ENCODE measurements around the gene E2F3.

The E2F3 gene

DNA sequence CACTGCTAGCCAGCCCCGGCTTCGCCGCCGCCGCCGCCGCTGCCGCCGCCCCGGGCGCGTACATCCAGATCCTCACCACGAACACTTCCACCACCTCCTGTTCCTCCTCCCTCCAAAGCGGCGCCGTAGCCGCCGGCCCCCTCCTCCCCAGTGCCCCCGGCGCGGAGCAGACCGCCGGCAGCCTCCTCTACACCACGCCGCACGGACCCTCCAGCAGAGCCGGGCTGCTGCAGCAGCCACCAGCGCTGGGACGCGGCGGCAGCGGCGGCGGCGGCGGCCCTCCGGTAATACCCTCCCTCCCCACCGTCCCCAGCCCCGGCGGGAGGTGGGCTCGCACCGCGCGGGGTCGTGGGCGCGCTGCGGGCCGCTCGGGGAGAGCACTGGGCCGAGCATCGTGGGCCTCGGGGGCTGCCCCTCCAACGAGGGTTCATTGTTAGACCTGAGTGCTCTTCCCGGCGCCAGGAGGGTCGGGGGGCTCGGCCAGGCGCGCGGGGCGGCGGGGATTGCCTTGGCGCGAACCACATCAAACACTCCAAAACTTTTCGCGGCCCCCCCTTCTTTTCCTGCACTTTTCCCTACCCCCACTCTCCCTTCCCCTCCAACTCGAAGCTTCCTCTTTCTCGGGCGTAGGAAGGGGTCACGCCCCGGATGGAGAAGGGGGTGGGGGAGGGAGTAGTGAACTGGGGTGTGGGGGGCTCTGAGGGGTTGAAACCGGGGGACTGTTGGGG is 827 bp downstream of the E2F3 start:
- DNase-seq = peak; percentile 78

DNA sequence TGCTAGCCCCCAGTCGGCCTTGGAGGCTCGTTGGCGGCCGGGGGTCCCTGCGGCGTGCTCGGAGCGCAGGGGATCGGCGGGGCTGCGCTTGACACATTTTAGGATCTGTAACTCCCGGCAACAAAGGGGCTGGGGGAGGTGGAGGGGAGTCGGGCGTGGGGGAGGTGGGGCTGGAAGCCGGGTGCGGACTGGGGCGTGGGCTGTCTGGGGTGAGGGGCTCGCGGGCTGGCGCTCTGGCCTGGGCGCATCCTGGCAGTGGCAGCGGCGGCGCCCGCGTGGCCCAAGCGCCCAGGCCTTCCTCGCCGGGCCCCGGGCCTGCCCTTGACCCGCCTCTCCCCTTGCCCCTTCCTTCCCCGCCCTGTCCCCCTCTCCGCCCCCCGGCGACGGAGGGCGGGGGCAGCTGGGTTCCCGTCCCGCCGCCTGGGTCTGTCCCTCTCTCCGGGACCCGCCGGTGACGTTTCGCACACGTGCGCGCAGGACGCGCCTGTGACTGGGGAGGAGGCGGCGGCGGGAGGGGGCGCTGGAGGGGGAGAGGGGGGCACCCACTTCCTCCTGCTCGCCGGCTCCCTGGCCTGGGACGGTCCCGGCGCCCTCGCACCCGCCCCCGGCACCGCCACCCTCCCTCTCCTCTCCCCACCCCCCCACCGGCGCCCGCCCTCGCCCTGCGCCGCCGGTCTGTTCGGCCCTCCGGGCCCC is 1.5 kb downstream of the E2F3 start:
- peak; percentile 98 for DNase-seq

- DNase-seq = peak; percentile 72
These were observed 2.3 kb downstream of the E2F3 start for GRCh38 chr6:20403766-20404640.

DNA sequence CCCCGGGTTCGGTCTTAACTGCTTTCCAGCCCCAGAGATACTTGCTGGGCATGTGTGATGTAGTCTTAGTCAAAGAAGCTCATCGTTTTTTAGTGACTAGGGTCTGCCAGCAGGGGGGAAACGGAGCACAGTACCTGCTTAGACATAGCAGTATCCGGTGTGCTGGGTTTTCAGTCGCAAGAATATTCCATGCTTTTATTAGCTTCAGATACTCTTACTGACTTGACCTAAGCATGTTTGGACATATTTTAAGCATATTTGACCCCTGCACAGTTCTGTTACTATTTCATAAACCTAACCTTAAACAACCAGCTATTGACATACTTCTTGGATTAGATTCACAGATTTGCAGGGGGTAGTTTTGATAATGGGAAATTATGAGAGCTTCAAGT is 3.0 kb downstream of the E2F3 start:
- DNase-seq = peak; percentile 89

- DNase-seq = no peak
These were observed 7.2 kb downstream of the E2F3 start for GRCh38 chr6:20408851-20409250.

- peak; percentile 52 for DNase-seq
These were observed 7.8 kb downstream of the E2F3 start for GRCh38 chr6:20409427-20409971.

DNA sequence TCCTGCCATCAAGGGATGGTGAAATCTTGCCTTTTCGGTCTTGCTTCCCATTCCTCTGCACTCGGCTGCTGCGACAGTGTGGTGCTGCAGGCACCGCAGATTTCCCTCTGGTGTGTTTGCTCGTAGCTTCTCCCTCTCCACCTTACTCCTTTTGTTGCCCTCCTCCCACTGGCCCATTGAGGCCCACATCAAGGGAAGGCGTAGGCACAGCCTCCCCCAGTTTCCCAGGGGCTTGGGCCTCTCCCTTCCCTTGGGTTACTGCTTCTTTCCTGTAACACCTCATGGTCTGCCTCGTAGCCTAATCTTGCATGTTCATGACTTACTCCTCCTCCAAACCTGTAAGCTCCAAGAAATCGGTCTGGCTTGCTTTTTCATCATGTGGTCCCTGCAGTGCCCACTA is 9.9 kb downstream of the E2F3 start:
- DNase-seq = no peak

GRCh38 chr6:20411953-20412681 is 10.4 kb downstream of the E2F3 start:
- DNase-seq = no peak

DNA sequence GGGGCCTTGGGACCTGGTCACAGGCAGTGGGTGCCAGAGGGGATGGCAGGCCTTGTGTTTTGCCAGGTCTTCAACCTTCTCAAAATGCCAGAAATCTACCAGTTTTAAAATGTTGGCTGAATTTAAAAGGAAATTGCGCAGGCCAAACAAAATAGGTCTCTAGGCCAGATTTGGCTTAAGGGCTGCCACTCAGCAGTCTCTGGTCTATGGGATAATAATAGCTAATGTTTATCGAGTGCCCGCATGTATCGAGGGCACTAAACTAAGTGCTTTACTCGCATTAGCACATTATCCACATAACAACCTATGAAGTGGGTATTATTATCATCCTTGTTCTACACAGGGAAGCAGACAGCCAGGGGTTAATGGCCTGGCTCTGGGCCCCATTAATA is 11.0 kb downstream of the E2F3 start:
- DNase-seq = no peak

- DNase-seq = no peak
These were observed 12.1 kb downstream of the E2F3 start for GRCh38 chr6:20413826-20414225.

- no peak for DNase-seq
These were observed 13.0 kb downstream of the E2F3 start for GRCh38 chr6:20414711-20415110.

DNA sequence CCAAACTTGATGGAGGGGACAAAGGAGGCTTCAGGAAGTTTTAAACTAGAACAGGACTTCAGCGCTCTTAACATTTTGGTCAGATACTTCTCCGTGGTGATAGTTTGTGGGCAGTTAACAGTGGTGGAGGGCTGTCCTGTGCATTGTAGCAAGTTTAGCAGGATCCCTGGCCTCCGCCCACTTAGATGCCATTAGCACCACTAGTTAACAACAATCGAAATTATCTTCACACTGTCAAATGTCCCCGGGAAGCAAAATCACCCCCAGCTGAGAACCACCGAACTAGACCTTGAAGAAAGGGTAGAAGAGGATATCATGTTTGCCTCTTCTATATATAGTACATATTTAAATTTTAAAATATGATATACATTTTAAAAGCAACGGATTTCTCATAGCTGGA is 13.6 kb downstream of the E2F3 start:
- no peak for DNase-seq

DNA sequence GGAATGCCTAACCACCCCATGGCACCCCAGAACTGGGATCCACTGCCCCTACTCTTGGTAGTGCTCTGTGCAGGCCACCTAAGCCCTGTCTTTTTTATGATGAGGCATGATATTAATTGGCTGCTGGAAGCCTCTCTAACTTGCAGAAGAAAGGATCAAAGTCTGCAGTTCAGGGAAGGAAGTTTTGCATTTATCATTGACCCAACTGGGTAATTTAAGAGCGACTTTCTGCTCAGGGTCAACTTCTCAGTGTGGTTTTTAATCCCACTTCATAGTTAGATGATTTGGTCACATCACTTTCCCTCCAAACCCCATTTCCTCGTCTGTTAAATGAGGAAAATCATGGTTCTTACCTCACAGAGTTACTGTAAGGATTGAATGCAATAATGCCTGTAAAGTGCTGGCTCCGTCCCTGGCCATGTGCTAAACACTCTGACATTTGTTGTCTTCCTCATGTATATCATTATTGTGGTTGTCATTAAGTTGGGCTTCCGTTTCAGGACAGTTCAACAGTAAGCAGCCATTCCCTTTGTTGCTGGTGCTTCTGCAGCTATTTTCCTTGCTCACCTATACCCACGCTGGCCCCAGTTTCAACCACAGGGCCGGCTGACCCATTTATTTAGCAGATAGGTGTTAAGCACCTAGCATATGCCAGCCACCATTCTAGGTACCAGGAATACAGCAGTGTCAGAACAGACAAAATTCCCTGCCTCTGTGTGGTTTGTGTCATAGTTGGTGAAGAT is 14.2 kb downstream of the E2F3 start:
- no peak for DNase-seq

GRCh38 chr6:20416567-20417345 is 15.1 kb downstream of the E2F3 start:
- no peak for DNase-seq

DNA sequence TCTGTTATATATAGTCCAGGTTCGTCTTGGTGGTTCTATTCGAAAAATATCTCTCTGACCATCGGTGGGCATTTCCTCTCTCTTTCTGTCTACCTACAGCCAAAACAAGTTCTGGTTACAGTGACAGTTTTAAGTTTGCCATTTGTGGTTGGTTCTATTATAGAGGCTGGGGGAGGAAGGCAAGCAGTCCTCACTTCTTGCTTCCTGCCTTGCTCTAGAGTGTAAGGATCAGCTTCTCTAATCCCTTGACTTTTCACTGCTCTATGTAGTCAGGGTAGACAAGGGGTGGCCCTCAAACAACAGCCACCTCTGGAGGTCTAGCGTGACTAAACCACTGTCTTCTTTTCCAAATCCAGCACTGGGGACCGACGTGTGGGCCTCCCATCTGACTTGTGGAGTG is 16.1 kb downstream of the E2F3 start:
- DNase-seq = no peak

GRCh38 chr6:20426177-20427082 is 24.8 kb downstream of the E2F3 start:
- DNase-seq = no peak

DNA sequence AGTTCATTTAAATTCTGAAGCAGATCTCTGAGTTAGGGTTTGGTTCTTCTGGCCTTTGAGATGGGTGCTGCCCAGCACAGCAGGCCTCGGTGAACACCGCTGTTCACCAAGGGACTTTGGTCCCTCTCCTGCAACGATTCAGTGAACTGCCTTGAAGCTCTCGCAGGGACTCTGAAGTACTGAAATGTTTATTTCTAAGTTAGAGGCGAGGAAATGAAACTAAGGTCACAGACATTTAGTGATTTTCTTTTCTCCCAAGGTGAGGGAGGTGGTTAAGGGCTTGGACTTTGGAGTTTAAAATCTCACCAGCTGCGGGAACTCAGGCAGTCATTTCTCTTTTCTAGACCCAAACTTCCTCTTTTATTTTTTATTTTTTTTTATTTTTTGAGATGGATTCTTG is 26.2 kb downstream of the E2F3 start:
- no peak for DNase-seq

DNA sequence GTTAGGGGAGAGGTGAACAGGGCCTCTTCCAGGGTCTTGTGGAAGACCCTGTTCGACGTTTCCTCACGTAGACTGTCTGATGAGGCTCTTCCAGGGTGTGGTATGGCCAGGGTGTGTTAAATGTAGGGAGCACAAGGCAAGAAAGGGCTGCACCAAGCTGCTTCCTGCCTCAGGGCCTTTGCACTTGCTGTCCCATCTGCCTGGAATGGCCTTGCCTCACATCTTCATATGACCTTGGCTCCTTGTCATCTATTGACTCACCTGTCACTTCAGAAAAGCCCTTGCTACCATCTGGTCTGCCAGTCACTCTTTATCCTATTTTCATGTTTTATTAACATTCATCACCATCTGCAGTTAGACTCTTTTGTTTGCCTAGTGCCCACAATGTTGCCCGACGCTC is 31.0 kb downstream of the E2F3 start:
- no peak for DNase-seq

DNA sequence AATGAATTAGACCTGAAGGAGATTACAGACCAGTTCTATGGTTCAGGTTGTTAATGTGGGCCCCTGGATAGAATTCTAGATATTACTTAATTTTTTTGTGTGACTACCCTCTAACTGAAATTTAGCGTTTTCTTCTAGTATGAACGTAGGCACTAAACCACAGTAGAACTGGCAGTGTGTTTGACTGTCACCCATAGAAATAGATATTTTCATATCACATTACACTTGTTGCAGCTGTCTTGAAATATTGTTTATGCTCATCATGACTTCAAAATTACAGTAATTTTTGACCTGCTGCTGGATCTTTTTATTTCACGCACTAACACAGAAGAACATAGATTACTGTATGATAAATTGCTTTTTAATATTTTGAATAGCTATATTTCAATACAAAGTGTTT is 31.6 kb downstream of the E2F3 start:
- DNase-seq = no peak

- DNase-seq = no peak
These were observed 32.2 kb downstream of the E2F3 start for GRCh38 chr6:20433929-20434328.
